Measurements from ENCODE around the gene SEMA3D.

DNA sequence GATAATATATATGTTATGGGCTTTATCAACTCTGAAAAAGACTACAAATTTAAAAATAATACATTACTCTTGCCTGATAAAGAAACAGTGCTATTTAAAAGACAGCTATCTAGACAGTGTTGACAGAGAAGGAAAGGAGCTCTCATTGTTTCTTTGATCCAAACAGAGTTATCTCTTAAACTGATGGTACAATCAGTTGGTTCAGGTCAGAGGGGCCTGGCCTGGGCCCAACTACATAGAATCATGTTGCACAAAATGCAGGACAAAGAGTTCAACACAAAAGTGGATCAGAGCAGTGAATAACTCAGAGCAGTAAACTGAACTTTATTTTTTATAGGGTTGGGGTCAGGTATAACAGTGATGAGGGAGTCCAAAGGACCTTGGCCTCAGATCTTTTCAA lies 33.8 kb upstream of the SEMA3D start:
- TF ChIP-seq, protein P1, sequence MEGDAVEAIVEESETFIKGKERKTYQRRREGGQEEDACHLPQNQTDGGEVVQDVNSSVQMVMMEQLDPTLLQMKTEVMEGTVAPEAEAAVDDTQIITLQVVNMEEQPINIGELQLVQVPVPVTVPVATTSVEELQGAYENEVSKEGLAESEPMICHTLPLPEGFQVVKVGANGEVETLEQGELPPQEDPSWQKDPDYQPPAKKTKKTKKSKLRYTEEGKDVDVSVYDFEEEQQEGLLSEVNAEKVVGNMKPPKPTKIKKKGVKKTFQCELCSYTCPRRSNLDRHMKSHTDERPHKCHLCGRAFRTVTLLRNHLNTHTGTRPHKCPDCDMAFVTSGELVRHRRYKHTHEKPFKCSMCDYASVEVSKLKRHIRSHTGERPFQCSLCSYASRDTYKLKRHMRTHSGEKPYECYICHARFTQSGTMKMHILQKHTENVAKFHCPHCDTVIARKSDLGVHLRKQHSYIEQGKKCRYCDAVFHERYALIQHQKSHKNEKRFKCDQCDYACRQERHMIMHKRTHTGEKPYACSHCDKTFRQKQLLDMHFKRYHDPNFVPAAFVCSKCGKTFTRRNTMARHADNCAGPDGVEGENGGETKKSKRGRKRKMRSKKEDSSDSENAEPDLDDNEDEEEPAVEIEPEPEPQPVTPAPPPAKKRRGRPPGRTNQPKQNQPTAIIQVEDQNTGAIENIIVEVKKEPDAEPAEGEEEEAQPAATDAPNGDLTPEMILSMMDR (IDR thresholded peaks at IDR 0.05; ENCODE audit: low read depth, low read length) = no peak
- TF ChIP-seq POLR2A (IDR thresholded peaks at IDR 0.05; ENCODE audit: extremely low read depth, insufficient read length) = no peak
